ENCODE results near the gene FABP3. TPM values are rescaled to one million over a fixed set of nuclear protein-coding genes. Genes with fewer than 3 reads are reported as not detected.

FABP3 gene
- total RNA-seq, 1 donor from 2014 or later, result 2.2 TPM

DNA sequence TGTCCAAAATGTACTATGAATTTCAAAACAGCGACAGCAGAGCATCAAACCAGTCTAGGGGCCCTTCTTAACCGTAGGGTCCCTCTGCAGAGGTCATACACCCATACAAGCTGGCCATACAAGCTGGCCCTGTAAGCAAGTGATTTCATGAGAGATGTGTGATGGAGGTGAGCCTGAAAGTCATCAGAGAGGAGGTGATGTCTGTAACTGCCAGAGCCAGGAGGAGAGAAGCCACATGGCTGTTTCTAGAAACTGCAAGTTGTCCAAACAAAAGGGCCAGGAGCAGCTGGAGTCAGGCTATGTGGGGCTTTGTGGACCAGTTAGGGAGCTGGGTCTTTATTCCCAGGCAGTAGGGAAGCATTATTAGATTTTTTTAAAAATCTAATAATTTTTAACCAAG, 25.4 kb upstream of the FABP3 start:
- TF ChIP-seq EZH2 (IDR thresholded peaks at IDR 0.05) (no peak), EZH2phosphoT487 (IDR thresholded peaks at IDR 0.05) (no peak)
- TF ChIP-seq, protein P1, sequence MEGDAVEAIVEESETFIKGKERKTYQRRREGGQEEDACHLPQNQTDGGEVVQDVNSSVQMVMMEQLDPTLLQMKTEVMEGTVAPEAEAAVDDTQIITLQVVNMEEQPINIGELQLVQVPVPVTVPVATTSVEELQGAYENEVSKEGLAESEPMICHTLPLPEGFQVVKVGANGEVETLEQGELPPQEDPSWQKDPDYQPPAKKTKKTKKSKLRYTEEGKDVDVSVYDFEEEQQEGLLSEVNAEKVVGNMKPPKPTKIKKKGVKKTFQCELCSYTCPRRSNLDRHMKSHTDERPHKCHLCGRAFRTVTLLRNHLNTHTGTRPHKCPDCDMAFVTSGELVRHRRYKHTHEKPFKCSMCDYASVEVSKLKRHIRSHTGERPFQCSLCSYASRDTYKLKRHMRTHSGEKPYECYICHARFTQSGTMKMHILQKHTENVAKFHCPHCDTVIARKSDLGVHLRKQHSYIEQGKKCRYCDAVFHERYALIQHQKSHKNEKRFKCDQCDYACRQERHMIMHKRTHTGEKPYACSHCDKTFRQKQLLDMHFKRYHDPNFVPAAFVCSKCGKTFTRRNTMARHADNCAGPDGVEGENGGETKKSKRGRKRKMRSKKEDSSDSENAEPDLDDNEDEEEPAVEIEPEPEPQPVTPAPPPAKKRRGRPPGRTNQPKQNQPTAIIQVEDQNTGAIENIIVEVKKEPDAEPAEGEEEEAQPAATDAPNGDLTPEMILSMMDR (IDR thresholded peaks at IDR 0.05), result no peak
- no peak overlapping the region for H3K4me3 ChIP-seq
- no peak overlapping the region for H3K27ac ChIP-seq
- no peak for DNase-seq (ENCODE audit: low spot score)
- no peaks in the 10 kb centered on the region for H3K36me3 ChIP-seq
- Mint-ChIP-seq H3K27ac (no peak overlapping the region), H3K9me3 (no peaks in the 10 kb centered on the region), H3K27me3 (ENCODE audit: insufficient read depth, low read depth) (peaks cover 5% of the 10 kb centered on the region), H3K36me3 (no peaks in the 10 kb centered on the region), H3K4me1 (peaks cover 15% of the 10 kb centered on the region), H3K4me3 (no peak overlapping the region)
- H3K9me3 ChIP-seq (ENCODE audit: low read depth), result no peaks in the 10 kb centered on the region
- no peaks in the 10 kb centered on the region for H3K4me1 ChIP-seq
- H3K9ac ChIP-seq, result no peak overlapping the region
- H3K4me2 ChIP-seq, result no peak overlapping the region
- H3K27me3 ChIP-seq, result peaks cover 18% of the 10 kb centered on the region
- no peaks in the 10 kb centered on the region for H3F3A ChIP-seq (ENCODE audit: low read depth)
- no peak overlapping the region for H2AFZ ChIP-seq (replicated peaks)
- H3K79me2 ChIP-seq (ENCODE audit: low read depth), result no peaks in the 10 kb centered on the region
- H4K20me1 ChIP-seq (ENCODE audit: low read depth), result no peaks in the 10 kb centered on the region

DNA sequence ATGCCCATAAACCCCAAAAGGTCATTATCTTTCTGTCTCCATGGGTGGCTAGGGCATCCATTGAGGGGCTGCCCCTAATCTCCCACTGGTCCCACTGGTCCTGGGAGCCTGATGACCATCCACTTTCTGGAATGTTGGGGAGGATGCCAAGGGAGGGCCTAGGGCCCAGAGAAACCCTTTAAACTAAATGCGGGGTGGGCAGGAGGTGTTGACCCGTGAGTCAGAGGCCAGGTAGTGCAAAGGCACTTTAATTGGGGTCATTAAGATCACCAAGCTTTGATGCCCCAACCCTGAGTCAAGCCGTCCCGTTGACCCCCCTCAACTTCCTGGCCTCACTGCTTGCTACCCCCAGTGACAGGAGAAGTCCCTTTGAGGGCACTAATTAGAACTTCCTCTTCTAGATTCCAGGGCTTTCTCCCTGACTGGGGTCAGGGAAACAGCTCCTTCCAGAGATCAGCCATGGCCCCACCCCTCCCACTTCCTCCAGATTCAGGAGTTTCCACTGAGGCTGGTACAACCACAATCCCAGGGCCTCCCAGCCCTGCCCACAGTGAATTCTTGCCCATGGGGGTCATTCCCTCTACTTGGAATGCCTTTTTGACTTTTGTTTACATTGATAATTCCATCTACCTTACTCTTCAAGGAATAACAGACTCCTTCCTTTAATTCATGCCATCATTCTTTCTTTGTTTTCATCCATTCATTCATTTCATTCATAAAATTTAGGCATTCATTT, 24.7 kb upstream of the FABP3 start:
- Histone ChIP-seq H3K9ac (no peak overlapping the region), H3K4me2 (no peak overlapping the region), H3K27ac (no peak overlapping the region), H3K9me3 (ENCODE audit: low read depth) (no peaks in the 10 kb centered on the region), H3K27me3 (peaks cover 18% of the 10 kb centered on the region), H2AFZ (replicated peaks) (no peak overlapping the region), H3K36me3 (no peaks in the 10 kb centered on the region), H3K4me3 (no peak overlapping the region), H4K20me1 (ENCODE audit: low read depth) (no peaks in the 10 kb centered on the region), H3F3A (ENCODE audit: low read depth) (no peaks in the 10 kb centered on the region), H3K4me1 (no peaks in the 10 kb centered on the region), H3K79me2 (ENCODE audit: low read depth) (no peaks in the 10 kb centered on the region)
- peak overlapping the region; percentile 12 for H3K27ac Mint-ChIP-seq
- no peaks in the 10 kb centered on the region for H3K36me3 Mint-ChIP-seq
- no peak for DNase-seq (ENCODE audit: low spot score)
- no peak for TF ChIP-seq EZH2 (IDR thresholded peaks at IDR 0.05)
- no peak for TF ChIP-seq EZH2phosphoT487 (IDR thresholded peaks at IDR 0.05)
- TF ChIP-seq, protein P1 (IDR thresholded peaks at IDR 0.05), result no peak
- H3K4me3 Mint-ChIP-seq, result no peak overlapping the region
- H3K27me3 Mint-ChIP-seq (ENCODE audit: insufficient read depth, low read depth), result peaks cover 5% of the 10 kb centered on the region
- peaks cover 15% of the 10 kb centered on the region for H3K4me1 Mint-ChIP-seq
- H3K9me3 Mint-ChIP-seq, result no peaks in the 10 kb centered on the region

DNA sequence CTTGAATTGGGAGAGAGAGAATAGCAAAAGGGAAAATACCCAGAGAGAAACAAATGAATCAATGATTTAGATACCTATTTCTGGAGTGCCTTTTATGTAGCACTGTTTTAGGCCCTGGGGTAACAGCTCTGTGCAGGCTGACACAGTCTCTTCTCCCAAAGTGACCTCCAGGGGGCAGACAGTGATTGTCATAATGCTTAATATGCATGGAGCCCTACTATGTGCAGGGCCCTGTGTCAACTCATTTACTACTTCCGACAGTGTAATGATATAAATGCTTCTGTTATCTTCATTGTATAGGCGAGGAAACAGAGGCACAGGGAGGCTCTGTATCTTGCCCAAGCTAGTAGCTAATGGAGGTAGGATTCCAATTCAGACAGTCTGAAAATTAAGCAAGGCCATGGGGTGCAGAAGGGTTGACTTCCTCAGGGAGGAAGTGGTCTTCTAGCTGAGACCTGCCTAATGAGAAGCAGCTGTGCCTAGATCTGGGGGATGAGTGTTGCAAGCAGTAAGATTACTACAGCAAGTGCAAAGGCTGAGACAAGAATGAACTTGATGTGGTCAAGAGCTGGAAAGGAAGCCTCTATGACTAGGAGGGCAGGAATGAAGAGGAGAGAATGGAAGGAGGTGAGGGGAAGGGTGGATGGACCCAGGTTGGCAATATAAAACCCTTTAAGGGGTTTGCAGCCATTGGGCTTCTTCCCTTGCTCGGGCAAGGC, 23.9 kb upstream of the FABP3 start:
- no peak for TF ChIP-seq EZH2phosphoT487 (IDR thresholded peaks at IDR 0.05)
- TF ChIP-seq, protein P1 (IDR thresholded peaks at IDR 0.05), result peak; percentile 58
- TF ChIP-seq EZH2 (IDR thresholded peaks at IDR 0.05), result no peak
- peak; percentile 46 for DNase-seq (ENCODE audit: low spot score)
- H3K4me1 ChIP-seq, result no peaks in the 10 kb centered on the region
- Mint-ChIP-seq H3K9me3 (no peaks in the 10 kb centered on the region), H3K4me1 (peaks cover 15% of the 10 kb centered on the region), H3K36me3 (no peaks in the 10 kb centered on the region), H3K4me3 (no peak overlapping the region), H3K27ac (no peak overlapping the region), H3K27me3 (ENCODE audit: insufficient read depth, low read depth) (peaks cover 4% of the 10 kb centered on the region)
- no peaks in the 10 kb centered on the region for H3F3A ChIP-seq (ENCODE audit: low read depth)
- H3K27me3 ChIP-seq, result peaks cover 18% of the 10 kb centered on the region
- no peaks in the 10 kb centered on the region for H3K36me3 ChIP-seq
- no peaks in the 10 kb centered on the region for H3K9me3 ChIP-seq (ENCODE audit: low read depth)
- no peaks in the 10 kb centered on the region for H3K79me2 ChIP-seq (ENCODE audit: low read depth)
- H3K4me2 ChIP-seq, result no peak overlapping the region
- H3K27ac ChIP-seq, result no peak overlapping the region
- H3K4me3 ChIP-seq, result no peak overlapping the region
- no peak overlapping the region for H2AFZ ChIP-seq (replicated peaks)
- H3K9ac ChIP-seq, result no peak overlapping the region
- no peaks in the 10 kb centered on the region for H4K20me1 ChIP-seq (ENCODE audit: low read depth)
